ENCODE results near the gene FAM13A.

- TF ChIP-seq CTCF (IDR thresholded peaks at IDR 0.05; ENCODE audit: insufficient read depth, low read length, poor library complexity, severe bottlenecking) (no peak), EZH2phosphoT487 (conservative IDR thresholded peaks at IDR 0.05; ENCODE audit: low read length) (no peak)
Observed at GRCh38 chr4:88780389-88780788, 276.6 kb downstream of the FAM13A start.
